GM12891 (cell line): Measurements from ENCODE around the gene PPIF.

ENCODE experiments used
- PAX5 ChIP-seq: IDR thresholded peaks from 2 replicates; pipeline ENCODE4 v1.6.1; 2011; ENCODE audit warnings: low read length, moderate library complexity, mild to moderate bottlenecking; ENCODE audit not compliant: insufficient read depth, severe bottlenecking
- POLR2A ChIP-seq: IDR thresholded peaks from 2 replicates; pipeline ENCODE4 v1.6.1; 2011; ENCODE audit warnings: low read depth, low read length, control low read depth
- POLR2AphosphoS5 ChIP-seq: IDR thresholded peaks from 2 replicates; pipeline ENCODE4 v1.6.1; 2011; ENCODE audit warnings: low read depth, low read length, control low read depth
- TAF1 ChIP-seq: IDR thresholded peaks from 2 replicates; pipeline ENCODE4 v1.6.1; 2011; ENCODE audit warnings: low read depth, low read length, control low read depth

DNA sequence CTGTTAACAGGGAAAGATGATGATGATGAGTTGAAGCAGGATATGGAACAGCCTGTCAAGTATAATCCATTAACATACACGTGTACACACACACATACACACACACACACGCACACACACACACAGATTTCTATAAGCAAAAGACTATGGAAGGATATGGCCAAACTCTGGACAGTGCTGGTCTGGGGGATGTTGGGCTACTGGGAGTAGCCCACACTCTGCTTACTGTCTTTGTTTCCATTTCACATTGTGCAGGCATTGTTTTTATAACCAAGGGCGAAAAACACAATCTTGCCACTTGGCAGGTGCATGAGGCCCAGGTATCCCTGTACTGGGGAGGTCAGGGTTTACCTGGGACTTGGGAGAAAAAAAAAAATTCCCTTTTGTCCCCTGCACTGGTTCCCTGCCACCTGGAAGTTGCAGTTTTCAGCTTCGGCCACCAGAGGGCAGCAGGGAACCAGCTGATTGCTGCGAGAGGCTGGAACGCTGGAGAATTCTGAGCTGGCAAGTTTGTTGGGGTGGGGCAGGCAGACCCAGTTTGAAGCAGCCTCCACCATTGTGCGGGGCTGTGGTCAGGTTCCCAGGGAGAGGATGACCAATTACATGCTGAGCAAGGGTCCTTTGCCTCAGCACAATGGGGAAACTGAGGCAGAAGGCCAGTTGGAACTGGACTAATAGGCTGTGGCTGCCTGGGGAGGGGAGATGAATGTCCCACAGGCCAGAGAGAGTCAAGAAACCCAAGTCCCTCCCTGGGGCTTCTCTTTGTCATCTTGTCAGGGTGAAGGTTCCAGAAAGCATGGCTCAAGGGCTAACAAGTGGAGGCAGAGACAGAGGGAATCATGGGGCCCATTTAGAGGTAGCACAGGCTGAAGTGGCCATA lies 27.3 kb downstream of the PPIF start:
- TF ChIP-seq TAF1 (no peak), POLR2A (no peak), POLR2AphosphoS5 (no peak), PAX5 (no peak)
